ENCODE measurements around the gene DCST2. TPM values are rescaled to one million over a fixed set of nuclear protein-coding genes. Genes with fewer than 3 reads are reported as not detected.
A peak's percentile ranks its signal among the peaks of the same experiment; 100 is the strongest.

DCST2 gene
- total RNA-seq, 1 experiment from 2014 or later, result 0.18 TPM

DNA sequence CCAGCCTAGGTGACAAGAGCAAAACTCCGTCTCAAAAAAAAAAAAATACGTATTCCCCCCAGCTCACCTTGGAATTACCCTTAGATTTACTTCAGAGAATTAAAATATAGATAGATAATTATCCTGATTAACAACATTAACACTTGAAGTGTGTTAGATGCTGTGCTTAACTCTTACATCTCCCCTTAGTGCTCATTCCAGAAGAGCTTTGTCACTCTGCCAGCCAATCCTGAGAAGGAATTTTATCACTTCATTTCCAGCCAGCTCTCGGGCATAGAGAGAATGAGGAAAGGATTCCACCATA, 61.4 kb downstream of the DCST2 start:
- H2AFZ ChIP-seq (ENCODE audit: low read length), result 0 out of 2 replicates have a peak overlapping the region, but pooled peaks have one; percentile 30

DNA sequence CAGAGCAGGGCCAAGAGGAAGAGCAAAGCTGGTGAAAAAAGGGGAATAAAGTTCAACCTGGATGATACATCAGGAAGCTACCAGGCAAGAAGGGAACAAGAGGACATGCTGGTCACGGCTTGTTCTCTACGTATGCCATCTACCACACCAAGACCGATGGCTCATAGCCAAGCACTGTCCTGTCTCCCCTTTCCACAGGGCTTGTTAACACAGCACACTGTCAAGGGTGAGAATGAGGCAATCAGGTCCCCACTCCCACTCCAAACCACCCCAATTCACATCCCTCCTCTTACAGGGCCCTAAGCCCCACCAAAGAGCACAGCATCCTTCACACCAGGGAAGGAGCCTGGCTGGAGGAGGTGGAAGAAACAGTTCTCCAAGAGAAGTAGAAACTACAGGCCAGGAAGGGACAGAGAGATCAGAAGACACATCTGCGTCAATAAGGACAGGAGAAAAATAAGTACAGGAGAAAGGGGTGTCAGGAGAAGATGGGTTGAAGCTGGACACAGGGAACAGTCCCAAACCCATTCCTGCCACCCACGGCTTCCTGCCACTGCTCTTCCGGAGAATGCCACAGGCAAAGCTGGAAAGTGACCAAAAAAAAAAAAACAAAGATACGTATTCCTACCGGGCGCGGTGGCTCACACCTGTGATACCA, 62.1 kb downstream of the DCST2 start:
- H3K36me3 ChIP-seq (ENCODE audit: low read depth, low read length), result peaks cover 16% of the 10 kb centered on the region; the same call in 1 of the 2 replicates
- peak overlapping the region; percentile 35; the same call in 1 of the 2 replicates for H3K4me3 ChIP-seq (ENCODE audit: low read length)
- no peaks in the 10 kb centered on the region for H3K9me3 ChIP-seq (ENCODE audit: low read length)
- CTCF ChIA-PET, result interaction anchor here (0.6 to 0.9 kb wide), 3 partner anchors 29 to 81 kb away, joined by 3 to 4 read pairs (median 3); no protein-coding TSS in a partner anchor
- TF ChIP-seq, protein P1, sequence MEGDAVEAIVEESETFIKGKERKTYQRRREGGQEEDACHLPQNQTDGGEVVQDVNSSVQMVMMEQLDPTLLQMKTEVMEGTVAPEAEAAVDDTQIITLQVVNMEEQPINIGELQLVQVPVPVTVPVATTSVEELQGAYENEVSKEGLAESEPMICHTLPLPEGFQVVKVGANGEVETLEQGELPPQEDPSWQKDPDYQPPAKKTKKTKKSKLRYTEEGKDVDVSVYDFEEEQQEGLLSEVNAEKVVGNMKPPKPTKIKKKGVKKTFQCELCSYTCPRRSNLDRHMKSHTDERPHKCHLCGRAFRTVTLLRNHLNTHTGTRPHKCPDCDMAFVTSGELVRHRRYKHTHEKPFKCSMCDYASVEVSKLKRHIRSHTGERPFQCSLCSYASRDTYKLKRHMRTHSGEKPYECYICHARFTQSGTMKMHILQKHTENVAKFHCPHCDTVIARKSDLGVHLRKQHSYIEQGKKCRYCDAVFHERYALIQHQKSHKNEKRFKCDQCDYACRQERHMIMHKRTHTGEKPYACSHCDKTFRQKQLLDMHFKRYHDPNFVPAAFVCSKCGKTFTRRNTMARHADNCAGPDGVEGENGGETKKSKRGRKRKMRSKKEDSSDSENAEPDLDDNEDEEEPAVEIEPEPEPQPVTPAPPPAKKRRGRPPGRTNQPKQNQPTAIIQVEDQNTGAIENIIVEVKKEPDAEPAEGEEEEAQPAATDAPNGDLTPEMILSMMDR (conservative IDR thresholded peaks at IDR 0.05; ENCODE audit: low read depth, low read length), result no peak
- TF ChIP-seq EZH2phosphoT487 (IDR thresholded peaks at IDR 0.05; ENCODE audit: borderline replicate concordance, low read length) (no peak), EZH2 (IDR thresholded peaks at IDR 0.05; ENCODE audit: low read length, unreplicated experiment) (no peak)
- peak overlapping the region; percentile 96 for H3K27ac ChIP-seq (ENCODE audit: low read length)
- BruUV-seq (replicated peaks), result no TSS peak
- H4K20me1 ChIP-seq (ENCODE audit: low read length), result peaks cover 6% of the 10 kb centered on the region; the same call in 1 of the 2 replicates
- peak overlapping the region; percentile 88 for H3K4me2 ChIP-seq (ENCODE audit: low read length)
- DNase-seq (peak; percentile 60), ATAC-seq (no peak)
- POLR2A ChIA-PET (ENCODE audit: unreplicated experiment), result interaction anchor here (0.6 to 1.3 kb wide), 5 partner anchors 10 to 46 kb away, joined by 3 to 4 read pairs (median 4); partner anchors contain the start of genes PBXIP1 and PYGO2
- no peaks in the 10 kb centered on the region for H3K9me2 ChIP-seq (replicated peaks; ENCODE audit: low read length)
- peaks cover 52% of the 10 kb centered on the region for H3K79me2 ChIP-seq (ENCODE audit: low read length)
- H3F3A ChIP-seq (ENCODE audit: low read length, unreplicated experiment), result peaks cover 9% of the 10 kb centered on the region
- H3K9ac ChIP-seq (ENCODE audit: low read length), result peak overlapping the region; percentile 89
- no peak overlapping the region for H2AFZ ChIP-seq (ENCODE audit: low read length)
- intact Hi-C loops (cut with micrococcal nuclease), result loop anchor here (5.0 kb wide), 2 partner anchors 91 to 166 kb away; partner anchors contain the start of genes EFNA4 and SLC50A1
- H3K4me1 ChIP-seq (ENCODE audit: insufficient read depth, low read length), result peaks cover 44% of the 10 kb centered on the region
- no peaks in the 10 kb centered on the region for H3K27me3 ChIP-seq (ENCODE audit: low read length)

More for the DNA sequence above, 61.4 kb downstream of the DCST2 start:
- H3K9ac ChIP-seq (ENCODE audit: low read length), result peak overlapping the region; percentile 89
- intact Hi-C loops (cut with micrococcal nuclease), result loop anchor here (1.0 to 5.0 kb wide), 4 partner anchors 8 to 165 kb away; partner anchors contain the start of genes EFNA4 and SLC50A1
- peaks cover 10% of the 10 kb centered on the region; the same call in 1 of the 2 replicates for H3K36me3 ChIP-seq (ENCODE audit: low read depth, low read length)
- ChIA-PET CTCF (interaction anchor here (0.5 kb wide), 1 partner anchor 80 kb away, joined by 6 read pairs; no protein-coding TSS in a partner anchor), POLR2A (ENCODE audit: unreplicated experiment) (interaction anchor here (0.7 to 1.3 kb wide), 4 partner anchors 11 to 361 kb away, joined by 3 to 4 read pairs (median 4); partner anchors contain the start of gene PYGO2)
- peaks cover 9% of the 10 kb centered on the region; the same call in 1 of the 2 replicates for H4K20me1 ChIP-seq (ENCODE audit: low read length)
- TF ChIP-seq EZH2phosphoT487 (IDR thresholded peaks at IDR 0.05; ENCODE audit: borderline replicate concordance, low read length), result no peak
- TF ChIP-seq, protein P1 (conservative IDR thresholded peaks at IDR 0.05; ENCODE audit: low read depth, low read length), result no peak
- TF ChIP-seq EZH2 (IDR thresholded peaks at IDR 0.05; ENCODE audit: low read length, unreplicated experiment), result no peak
- DNase-seq (no peak), ATAC-seq (no peak)
- H3K4me3 ChIP-seq (ENCODE audit: low read length), result peak overlapping the region; percentile 80
- peaks cover 9% of the 10 kb centered on the region for H3F3A ChIP-seq (ENCODE audit: low read length, unreplicated experiment)
- no peaks in the 10 kb centered on the region for H3K9me3 ChIP-seq (ENCODE audit: low read length)
- H3K4me2 ChIP-seq (ENCODE audit: low read length), result peak overlapping the region; percentile 88
- no TSS peak for BruUV-seq (replicated peaks)
- peaks cover 59% of the 10 kb centered on the region for H3K79me2 ChIP-seq (ENCODE audit: low read length)
- H3K27me3 ChIP-seq (ENCODE audit: low read length), result no peaks in the 10 kb centered on the region
- no peaks in the 10 kb centered on the region for H3K9me2 ChIP-seq (replicated peaks; ENCODE audit: low read length)
- peak overlapping the region; percentile 96 for H3K27ac ChIP-seq (ENCODE audit: low read length)
- peaks cover 51% of the 10 kb centered on the region for H3K4me1 ChIP-seq (ENCODE audit: insufficient read depth, low read length)

All from PC-3 (cell line).